HepG2 (cell line): ENCODE measurements around the gene C9orf50. TPM values are rescaled to one million over a fixed set of nuclear protein-coding genes. Genes with fewer than 3 reads are reported as not detected.
A peak's percentile ranks its signal among the peaks of the same experiment; 100 is the strongest.

Experiments used
- BRD4 ChIP-seq: sonication (generic); formaldehyde crosslinking; IDR thresholded peaks from 2 replicates; pipeline ENCODE4 v1.4.0; 2020; ENCODE audit warnings: missing genetic modification reagents
- DNMT1 ChIP-seq: sonication (generic); formaldehyde crosslinking; IDR thresholded peaks from 2 replicates; pipeline ENCODE4 v1.5.1; 2020; ENCODE audit warnings: mild to moderate bottlenecking, missing genetic modification reagents
- DR1 ChIP-seq: sonication (generic); formaldehyde crosslinking; IDR thresholded peaks from 2 replicates; pipeline ENCODE4 v1.8.0; 2021; ENCODE audit warnings: mild to moderate bottlenecking, missing genetic modification reagents, inconsistent platforms
- GABPA ChIP-seq, 2 experiments: IDR thresholded peaks; 2 replicates each; pipeline ENCODE4 v1.6.1; 2011 to 2016; ENCODE audit warnings: low read depth in 2 of 2, low read length in 1 of 2, missing biosample characterization in 1 of 2, missing genetic modification characterization in 1 of 2
- JUN ChIP-seq: sonication (generic); formaldehyde crosslinking; IDR thresholded peaks from 2 replicates; pipeline ENCODE4 v1.4.0; 2020; ENCODE audit warnings: mild to moderate bottlenecking, missing genetic modification reagents
- KLF9 ChIP-seq: IDR thresholded peaks from 2 replicates; pipeline ENCODE4 v1.6.1; 2016; ENCODE audit warnings: low read depth
- MED1 ChIP-seq: sonication (generic); formaldehyde crosslinking; IDR thresholded peaks from 2 replicates; pipeline ENCODE4 v1.4.0; 2020; ENCODE audit warnings: missing genetic modification reagents
- MXI1 ChIP-seq: IDR thresholded peaks from 3 replicates; pipeline ENCODE4 v1.6.1; 2012; ENCODE audit warnings: low read depth, low read length, inconsistent platforms, borderline replicate concordance
- NR1H2 ChIP-seq: sonication (generic); formaldehyde crosslinking; IDR thresholded peaks from 2 replicates; pipeline ENCODE4 v1.8.1; 2022; ENCODE audit warnings: low read depth, missing genetic modification reagents, borderline replicate concordance
- POLR2G ChIP-seq: fragments of 200-400 bp; formaldehyde crosslinking; IDR thresholded peaks from 2 replicates; pipeline ENCODE4 v1.6.1; 2018; ENCODE audit warnings: mild to moderate bottlenecking, low read depth, low read length, moderate library complexity
- SALL1 ChIP-seq: sonication (generic); formaldehyde crosslinking; IDR thresholded peaks from 2 replicates; pipeline ENCODE4 v1.8.0; 2022; ENCODE audit warnings: mild to moderate bottlenecking, missing genetic modification reagents
- SOX5 ChIP-seq: IDR thresholded peaks from 2 replicates; pipeline ENCODE4 v1.6.1; 2016; ENCODE audit warnings: borderline replicate concordance
- SP1 ChIP-seq, 2 experiments: fragments of 450-650 bp in 1 of 2; sonication (generic) in 1 of 2; formaldehyde crosslinking in 1 of 2; IDR thresholded peaks; 2 replicates each; pipeline versions ENCODE4 v1.4.0 to v1.6.1; 2016 to 2020; ENCODE audit warnings: missing genetic modification reagents in 1 of 2
- ZBTB1 ChIP-seq: sonication (generic); formaldehyde crosslinking; IDR thresholded peaks from 2 replicates; pipeline ENCODE4 v1.4.0; 2020; ENCODE audit warnings: missing genetic modification reagents, borderline replicate concordance
- ZBTB38 ChIP-seq: sonication (generic); formaldehyde crosslinking; IDR thresholded peaks from 2 replicates; pipeline ENCODE4 v1.5.1; 2020; ENCODE audit warnings: mild to moderate bottlenecking, missing genetic modification reagents
- ZC3H13 ChIP-seq: sonication (generic); formaldehyde crosslinking; IDR thresholded peaks from 2 replicates; pipeline ENCODE4 v1.8.1; 2023; ENCODE audit warnings: mild to moderate bottlenecking, missing genetic modification reagents, moderate library complexity
- ZNF280B ChIP-seq: sonication (generic); formaldehyde crosslinking; IDR thresholded peaks from 2 replicates; pipeline ENCODE4 v1.5.0; 2020; ENCODE audit warnings: missing genetic modification reagents, mild to moderate bottlenecking, borderline replicate concordance
- ZSCAN31 ChIP-seq: sonication (generic); formaldehyde crosslinking; IDR thresholded peaks from 2 replicates; pipeline ENCODE4 v1.5.0; 2020; ENCODE audit warnings: low read depth, mild to moderate bottlenecking, missing genetic modification reagents
- polyA plus RNA-seq, 8 experiments: library from polyadenylated mRNA; depleted of rRNA in 3 of 8; stranded (reverse) in 7 of 8; unstranded in 1 of 8; fragments of >200 nt; fragmentation: Illumina TruSeq in 4 of 8; extraction: Trizol in 4 of 8; gene quantifications; 2 replicates each; pipeline versions ENCODE4 v1.2.1 to v1.2.3, GENCODE V29; 2011 to 2016; ENCODE audit warnings: low read depth in 4 of 8, missing spikeins in 1 of 8, mixed read lengths in 1 of 8; ENCODE audit not compliant: insufficient read depth in 1 of 8
- total RNA-seq, 5 experiments: library from RNA; depleted of rRNA; stranded (reverse); fragments of >200 nt; fragmentation: Illumina TruSeq; extraction: Trizol; gene quantifications; 2 replicates each; pipeline ENCODE4 v1.2.3, GENCODE V29; 2016; ENCODE audit warnings: low read depth in 1 of 5
- TF ChIP-seq, protein P1 (sequence below): sonication (generic); formaldehyde crosslinking; IDR thresholded peaks from 2 replicates; pipeline ENCODE4 v1.8.1; 2023; ENCODE audit warnings: mild to moderate bottlenecking, missing genetic modification reagents, borderline replicate concordance
- TF ChIP-seq, protein P2 (sequence below): sonication (generic); formaldehyde crosslinking; IDR thresholded peaks from 2 replicates; pipeline ENCODE4 v1.5.0; 2020; ENCODE audit warnings: mild to moderate bottlenecking, missing genetic modification reagents, moderate library complexity
- TF ChIP-seq, protein P3 (sequence below): IDR thresholded peaks from 2 replicates; pipeline ENCODE4 v1.6.1; 2018; ENCODE audit warnings: missing genetic modification reagents
- TF ChIP-seq, protein P4 (sequence below): sonication (generic); formaldehyde crosslinking; IDR thresholded peaks from 2 replicates; pipeline ENCODE4 v1.5.0; 2020; ENCODE audit warnings: mild to moderate bottlenecking, low read depth, missing genetic modification reagents, borderline replicate concordance
- TF ChIP-seq, protein P5 (sequence below): sonication (generic); formaldehyde crosslinking; IDR thresholded peaks from 2 replicates; pipeline ENCODE4 v1.5.0; 2020; ENCODE audit warnings: missing genetic modification reagents

C9orf50 gene
- total and polyA plus RNA-seq, 2 of the 13 experiments (the other 11 are each of a cell fraction or from before 2014, with no cell fraction given), result not detected

DNA sequence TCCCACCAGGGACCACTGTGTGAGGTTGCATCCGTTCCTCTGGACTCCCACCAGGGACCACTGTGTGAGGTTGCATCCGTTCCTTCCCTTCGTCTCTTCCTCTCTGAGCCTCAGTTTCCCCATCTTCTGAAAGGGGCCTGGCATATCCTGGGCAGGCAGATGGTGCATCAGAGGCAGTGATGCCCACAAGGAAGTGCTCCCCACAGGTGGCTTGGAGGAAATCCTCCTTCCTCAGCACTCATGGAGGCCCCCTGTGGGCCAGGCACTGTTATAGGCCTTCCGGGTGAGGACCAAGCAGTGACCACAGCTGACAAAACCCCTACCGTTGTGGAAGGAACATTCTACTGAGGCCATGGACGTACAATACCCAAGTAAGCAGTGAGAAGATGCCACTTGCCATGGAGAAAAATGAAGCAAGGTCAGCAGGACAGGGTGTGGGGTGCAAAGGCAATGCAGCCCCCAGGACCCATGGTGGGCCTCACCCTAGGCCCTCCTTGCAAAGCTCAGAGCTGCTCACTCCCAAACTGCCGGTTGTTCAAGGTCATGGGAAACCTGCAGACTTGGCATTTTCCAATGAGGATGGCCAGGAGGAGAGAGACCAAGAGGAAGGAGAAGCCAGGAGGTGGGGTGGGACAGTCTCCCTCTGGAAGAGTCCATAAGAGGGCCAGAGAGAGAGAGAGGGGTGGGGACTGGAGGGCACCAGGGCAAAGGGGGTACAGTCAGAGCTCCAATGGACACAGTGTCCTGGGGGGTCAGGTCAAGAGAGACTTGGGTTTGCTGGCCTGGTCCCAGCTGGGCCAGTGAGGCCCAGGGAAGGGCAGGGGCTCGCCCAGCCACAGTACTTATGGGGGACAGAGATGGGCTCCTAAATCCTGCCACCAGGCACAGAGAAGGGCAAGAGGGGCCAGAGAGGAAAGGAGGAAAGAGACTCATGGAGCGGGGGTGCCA is 51.1 kb downstream of the C9orf50 start (continued):
- TF ChIP-seq, protein P1, sequence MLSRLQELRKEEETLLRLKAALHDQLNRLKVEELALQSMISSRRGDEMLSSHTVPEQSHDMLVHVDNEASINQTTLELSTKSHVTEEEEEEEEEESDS (CRISPR knock-in tag), result no peak
- TF ChIP-seq, protein P2, sequence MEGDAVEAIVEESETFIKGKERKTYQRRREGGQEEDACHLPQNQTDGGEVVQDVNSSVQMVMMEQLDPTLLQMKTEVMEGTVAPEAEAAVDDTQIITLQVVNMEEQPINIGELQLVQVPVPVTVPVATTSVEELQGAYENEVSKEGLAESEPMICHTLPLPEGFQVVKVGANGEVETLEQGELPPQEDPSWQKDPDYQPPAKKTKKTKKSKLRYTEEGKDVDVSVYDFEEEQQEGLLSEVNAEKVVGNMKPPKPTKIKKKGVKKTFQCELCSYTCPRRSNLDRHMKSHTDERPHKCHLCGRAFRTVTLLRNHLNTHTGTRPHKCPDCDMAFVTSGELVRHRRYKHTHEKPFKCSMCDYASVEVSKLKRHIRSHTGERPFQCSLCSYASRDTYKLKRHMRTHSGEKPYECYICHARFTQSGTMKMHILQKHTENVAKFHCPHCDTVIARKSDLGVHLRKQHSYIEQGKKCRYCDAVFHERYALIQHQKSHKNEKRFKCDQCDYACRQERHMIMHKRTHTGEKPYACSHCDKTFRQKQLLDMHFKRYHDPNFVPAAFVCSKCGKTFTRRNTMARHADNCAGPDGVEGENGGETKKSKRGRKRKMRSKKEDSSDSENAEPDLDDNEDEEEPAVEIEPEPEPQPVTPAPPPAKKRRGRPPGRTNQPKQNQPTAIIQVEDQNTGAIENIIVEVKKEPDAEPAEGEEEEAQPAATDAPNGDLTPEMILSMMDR (CRISPR knock-in tag), result peak; percentile 75
- no peak for TF ChIP-seq KLF9
- TF ChIP-seq DNMT1, result no peak
- TF ChIP-seq ZNF280B (CRISPR knock-in tag), result peak; percentile 83
- TF ChIP-seq, protein P3, sequence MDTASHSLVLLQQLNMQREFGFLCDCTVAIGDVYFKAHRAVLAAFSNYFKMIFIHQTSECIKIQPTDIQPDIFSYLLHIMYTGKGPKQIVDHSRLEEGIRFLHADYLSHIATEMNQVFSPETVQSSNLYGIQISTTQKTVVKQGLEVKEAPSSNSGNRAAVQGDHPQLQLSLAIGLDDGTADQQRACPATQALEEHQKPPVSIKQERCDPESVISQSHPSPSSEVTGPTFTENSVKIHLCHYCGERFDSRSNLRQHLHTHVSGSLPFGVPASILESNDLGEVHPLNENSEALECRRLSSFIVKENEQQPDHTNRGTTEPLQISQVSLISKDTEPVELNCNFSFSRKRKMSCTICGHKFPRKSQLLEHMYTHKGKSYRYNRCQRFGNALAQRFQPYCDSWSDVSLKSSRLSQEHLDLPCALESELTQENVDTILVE, result 0 out of 2 replicates have a peak, but pooled peaks have one; percentile 40
- TF ChIP-seq DR1 (CRISPR knock-in tag), result no peak
- TF ChIP-seq POLR2G, result peak; percentile 76
- peak; percentile 38; the same call in 1 of the 2 replicates for TF ChIP-seq ZBTB38
- TF ChIP-seq SALL1, result peak; percentile 29; the same call in 1 of the 2 replicates
- no peak; the same call in 1 of the 2 replicates for TF ChIP-seq ZSCAN31
- TF ChIP-seq, protein P4, sequence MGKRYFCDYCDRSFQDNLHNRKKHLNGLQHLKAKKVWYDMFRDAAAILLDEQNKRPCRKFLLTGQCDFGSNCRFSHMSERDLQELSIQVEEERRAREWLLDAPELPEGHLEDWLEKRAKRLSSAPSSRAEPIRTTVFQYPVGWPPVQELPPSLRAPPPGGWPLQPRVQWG (CRISPR knock-in tag), result 0 out of 2 replicates have a peak, but pooled peaks have one; percentile 21
- no peak for TF ChIP-seq GABPA (IDR thresholded peaks at IDR 0.05; ENCODE audit: low read depth, low read length)
- TF ChIP-seq GABPA (CRISPR knock-in tag; IDR thresholded peaks at IDR 0.05; ENCODE audit: low read depth), result peak; percentile 64
- TF ChIP-seq, protein P5, sequence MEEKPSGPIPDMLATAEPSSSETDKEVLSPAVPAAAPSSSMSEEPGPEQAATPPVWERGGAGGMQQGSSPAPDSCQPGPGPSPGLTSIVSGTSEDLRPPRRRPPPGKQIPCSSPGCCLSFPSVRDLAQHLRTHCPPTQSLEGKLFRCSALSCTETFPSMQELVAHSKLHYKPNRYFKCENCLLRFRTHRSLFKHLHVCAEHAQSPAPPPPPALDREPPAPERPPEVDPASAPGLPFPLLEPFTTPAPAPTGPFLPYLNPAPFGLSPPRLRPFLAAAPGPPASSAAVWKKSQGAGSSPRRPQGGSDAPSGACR (CRISPR knock-in tag), result 0 out of 2 replicates have a peak, but pooled peaks have one; percentile 49
- TF ChIP-seq NR1H2 (CRISPR knock-in tag), result no peak
- no peak for TF ChIP-seq JUN (CRISPR knock-in tag)
- no peak for TF ChIP-seq ZBTB1 (CRISPR knock-in tag)
- peak; percentile 43; the same call in 1 of the 2 replicates for TF ChIP-seq MED1
- no peak for TF ChIP-seq SP1 (IDR thresholded peaks at IDR 0.05)
- peak; percentile 36; the same call in 1 of the 2 replicates for TF ChIP-seq SP1 (CRISPR knock-in tag; IDR thresholded peaks at IDR 0.05)
- peak; percentile 47; the same call in 1 of the 2 replicates for TF ChIP-seq ZC3H13 (CRISPR knock-in tag)
- 0 out of 2 replicates have a peak, but pooled peaks have one; percentile 25 for TF ChIP-seq BRD4 (CRISPR knock-in tag)
- TF ChIP-seq SOX5 (CRISPR knock-in tag), result peak; percentile 7
- 0 out of 3 replicates have a peak, but pooled peaks have one; percentile 16 for TF ChIP-seq MXI1
